ENCODE measurements around the gene USP6NL. TPM values are rescaled to one million over a fixed set of nuclear protein-coding genes. Genes with fewer than 3 reads are reported as not detected.

USP6NL gene
- total RNA-seq, 1 experiment from 2014 or later, result 35.6 TPM

DNA sequence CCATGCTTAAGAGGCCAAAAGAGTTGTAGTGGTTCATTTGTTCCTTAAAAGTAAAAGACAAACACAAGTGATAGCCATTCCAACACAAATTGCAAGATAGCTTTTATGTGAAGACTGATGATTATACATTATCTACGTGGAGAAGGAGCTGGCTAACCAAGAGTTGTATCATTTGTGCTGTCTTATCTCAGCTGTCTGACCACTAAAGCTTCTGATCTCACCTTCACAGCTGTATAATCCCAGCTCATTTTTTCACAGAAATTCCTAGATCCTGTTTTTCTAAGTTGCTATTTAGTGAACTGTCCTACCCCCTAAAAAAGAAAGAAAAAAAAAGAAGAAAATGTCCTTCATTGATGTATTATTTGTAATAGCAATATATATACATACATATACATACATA lies 9.8 kb downstream of the USP6NL start:
- Histone ChIP-seq H3K27me3 (replicated peaks; ENCODE audit: control insufficient read depth, insufficient read depth, low read length) (no peaks in the 10 kb centered on the region), H3K4me1 (peaks cover 48% of the 10 kb centered on the region), H3K9me3 (no peaks in the 10 kb centered on the region), H3K36me3 (ENCODE audit: control insufficient read depth, insufficient read depth, low read length) (no peaks in the 10 kb centered on the region), H3K4me3 (ENCODE audit: low read depth, low read length) (no peak overlapping the region)
- H3K4me1 Mint-ChIP-seq (ENCODE audit: low read depth, unreplicated experiment), result peaks cover 49% of the 10 kb centered on the region
- no peaks in the 10 kb centered on the region for H3K9me3 Mint-ChIP-seq (ENCODE audit: unreplicated experiment)
- POLR2A ChIA-PET, result no interaction called here
- intact Hi-C loops (cut with micrococcal nuclease; ENCODE audit: unreplicated experiment), result loop anchor here (2.0 kb wide), 1 partner anchor 83 kb away; no protein-coding TSS in a partner anchor
- no peaks in the 10 kb centered on the region for H3K36me3 Mint-ChIP-seq (ENCODE audit: insufficient read depth, unreplicated experiment)
- H3K27me3 Mint-ChIP-seq (ENCODE audit: insufficient read depth, unreplicated experiment), result no peaks in the 10 kb centered on the region
- H3K27ac Mint-ChIP-seq (ENCODE audit: unreplicated experiment), result no peak overlapping the region
- TF ChIP-seq CTCF (IDR thresholded peaks at IDR 0.05; ENCODE audit: insufficient read depth in 1 of 2, low read depth in 1 of 2, low read length in 1 of 2, severe bottlenecking in 1 of 2, unreplicated experiment in 1 of 2), result no peak
- no peak overlapping the region for H3K4me3 Mint-ChIP-seq (ENCODE audit: unreplicated experiment)
- no peak for DNase-seq
- BruUV-seq (replicated peaks), result no TSS peak
- CTCF ChIA-PET, result no interaction called here

DNA sequence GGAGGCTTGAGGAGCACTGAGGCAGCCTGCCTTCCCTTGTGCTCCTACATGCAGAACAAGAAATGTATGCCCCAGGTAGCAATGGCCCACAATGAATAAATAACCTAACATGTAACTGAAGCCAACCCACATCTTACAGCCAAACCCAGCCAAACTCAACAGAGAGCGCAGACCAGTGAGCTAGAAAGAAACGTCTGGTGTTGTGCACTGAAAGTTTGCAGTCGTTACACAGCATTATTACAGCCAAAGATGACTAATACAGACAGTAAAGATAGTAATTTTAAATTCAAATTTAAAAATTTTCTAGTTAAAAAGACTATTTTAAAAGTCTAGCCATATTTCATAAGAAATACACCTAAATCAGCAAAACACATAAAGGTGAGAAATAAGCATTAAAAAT lies 11.2 kb downstream of the USP6NL start:
- no peaks in the 10 kb centered on the region for H3K27me3 Mint-ChIP-seq (ENCODE audit: insufficient read depth, unreplicated experiment)
- TF ChIP-seq CTCF (IDR thresholded peaks at IDR 0.05; ENCODE audit: insufficient read depth in 1 of 2, low read depth in 1 of 2, low read length in 1 of 2, severe bottlenecking in 1 of 2, unreplicated experiment in 1 of 2), result no peak
- ChIA-PET POLR2A (no interaction called here), CTCF (no interaction called here)
- peaks cover 45% of the 10 kb centered on the region for H3K4me1 Mint-ChIP-seq (ENCODE audit: low read depth, unreplicated experiment)
- intact Hi-C loops (cut with micrococcal nuclease; ENCODE audit: unreplicated experiment), result no loop called here
- Histone ChIP-seq H3K4me3 (ENCODE audit: low read depth, low read length) (no peak overlapping the region), H3K4me1 (peaks cover 43% of the 10 kb centered on the region), H3K9me3 (no peaks in the 10 kb centered on the region), H3K36me3 (ENCODE audit: control insufficient read depth, insufficient read depth, low read length) (no peaks in the 10 kb centered on the region), H3K27me3 (replicated peaks; ENCODE audit: control insufficient read depth, insufficient read depth, low read length) (no peaks in the 10 kb centered on the region)
- H3K4me3 Mint-ChIP-seq (ENCODE audit: unreplicated experiment), result no peak overlapping the region
- no TSS peak for BruUV-seq (replicated peaks)
- no peaks in the 10 kb centered on the region for H3K36me3 Mint-ChIP-seq (ENCODE audit: insufficient read depth, unreplicated experiment)
- no peaks in the 10 kb centered on the region for H3K9me3 Mint-ChIP-seq (ENCODE audit: unreplicated experiment)
- no peak for DNase-seq
- no peak overlapping the region for H3K27ac Mint-ChIP-seq (ENCODE audit: unreplicated experiment)

DNA sequence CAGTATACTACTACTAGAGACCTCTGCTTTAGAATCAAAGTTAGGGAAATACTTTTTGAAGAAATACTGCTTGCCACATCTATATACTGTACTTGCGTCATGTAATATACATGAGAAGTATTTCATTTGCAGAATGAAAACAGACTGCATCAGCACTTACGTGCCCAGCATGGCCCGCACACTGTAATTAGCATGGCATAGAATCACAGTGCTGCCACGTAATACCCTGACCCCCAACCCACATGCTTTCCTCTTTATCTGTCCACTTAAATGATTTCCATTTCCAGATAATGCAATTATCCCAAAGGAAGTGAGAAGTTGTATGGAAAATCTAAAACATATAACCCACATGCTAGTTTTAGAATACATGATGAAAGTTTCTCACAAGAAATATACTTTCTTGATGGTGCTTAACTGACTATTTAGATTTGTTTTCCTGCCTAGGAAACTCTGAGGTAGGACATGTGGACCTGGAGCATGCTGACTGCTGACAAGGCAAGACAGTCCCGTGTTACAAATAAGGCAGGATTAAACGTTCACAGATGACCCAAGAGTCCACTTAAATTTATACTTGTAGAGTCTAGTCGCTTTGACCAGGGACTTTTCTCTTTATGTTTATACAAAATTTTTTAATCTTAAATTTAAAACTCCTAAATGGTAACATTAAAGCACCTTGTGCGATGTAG lies 12.6 kb downstream of the USP6NL start:
- H3K9me3 Mint-ChIP-seq (ENCODE audit: unreplicated experiment), result no peaks in the 10 kb centered on the region
- Histone ChIP-seq H3K36me3 (ENCODE audit: control insufficient read depth, insufficient read depth, low read length) (no peaks in the 10 kb centered on the region), H3K4me1 (peaks cover 29% of the 10 kb centered on the region), H3K4me3 (ENCODE audit: low read depth, low read length) (no peak overlapping the region), H3K9me3 (no peaks in the 10 kb centered on the region), H3K27me3 (replicated peaks; ENCODE audit: control insufficient read depth, insufficient read depth, low read length) (no peaks in the 10 kb centered on the region)
- DNase-seq, result no peak
- TF ChIP-seq CTCF (IDR thresholded peaks at IDR 0.05; ENCODE audit: insufficient read depth in 1 of 2, low read depth in 1 of 2, low read length in 1 of 2, severe bottlenecking in 1 of 2, unreplicated experiment in 1 of 2), result no peak
- no peak overlapping the region for H3K27ac Mint-ChIP-seq (ENCODE audit: unreplicated experiment)
- H3K27me3 Mint-ChIP-seq (ENCODE audit: insufficient read depth, unreplicated experiment), result no peaks in the 10 kb centered on the region
- H3K4me1 Mint-ChIP-seq (ENCODE audit: low read depth, unreplicated experiment), result peaks cover 36% of the 10 kb centered on the region
- H3K4me3 Mint-ChIP-seq (ENCODE audit: unreplicated experiment), result no peak overlapping the region
- ChIA-PET POLR2A (no interaction called here), CTCF (no interaction called here)
- no peaks in the 10 kb centered on the region for H3K36me3 Mint-ChIP-seq (ENCODE audit: insufficient read depth, unreplicated experiment)
- intact Hi-C loops (cut with micrococcal nuclease; ENCODE audit: unreplicated experiment), result no loop called here
- no TSS peak for BruUV-seq (replicated peaks)

Measured in Caco-2 (cell line).